NCI-H2196 treated with DMSO at 0.1 percent for 48 hours (cell line): ENCODE results near the gene DACT3.

Experiments
- DNase-seq: peaks from one replicate; lab custom pipeline; 2025; ENCODE audit not compliant: unreplicated experiment; lab: John Stamatoyannopoulos, UW

The DACT3 gene

GRCh38 chr19:46670813-46671212 lies 9.8 kb upstream of the DACT3 start:
- no peak for DNase-seq

DNA sequence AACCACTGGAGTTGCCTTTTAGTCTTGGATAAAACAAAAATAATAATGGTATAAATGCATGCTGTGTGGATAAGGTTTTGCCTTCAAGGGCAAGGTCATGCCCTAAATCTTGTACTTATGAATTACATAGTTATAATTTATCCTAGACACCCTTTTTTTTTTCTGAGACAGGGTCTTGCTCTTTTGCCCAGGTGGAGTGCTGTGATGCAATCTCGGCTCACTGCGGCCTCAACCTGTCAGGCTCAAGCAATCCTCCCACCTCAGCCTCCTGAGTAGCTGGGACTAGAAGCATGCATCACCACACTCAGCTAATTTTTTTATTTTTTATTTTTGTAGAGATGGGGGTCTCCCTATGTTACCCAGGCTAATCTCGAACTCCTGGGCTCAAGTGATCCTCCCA lies 7.7 kb upstream of the DACT3 start:
- no peak for DNase-seq

- no peak for DNase-seq
Measured at GRCh38 chr19:46665072-46665471, 4.1 kb upstream of the DACT3 start.

DNA sequence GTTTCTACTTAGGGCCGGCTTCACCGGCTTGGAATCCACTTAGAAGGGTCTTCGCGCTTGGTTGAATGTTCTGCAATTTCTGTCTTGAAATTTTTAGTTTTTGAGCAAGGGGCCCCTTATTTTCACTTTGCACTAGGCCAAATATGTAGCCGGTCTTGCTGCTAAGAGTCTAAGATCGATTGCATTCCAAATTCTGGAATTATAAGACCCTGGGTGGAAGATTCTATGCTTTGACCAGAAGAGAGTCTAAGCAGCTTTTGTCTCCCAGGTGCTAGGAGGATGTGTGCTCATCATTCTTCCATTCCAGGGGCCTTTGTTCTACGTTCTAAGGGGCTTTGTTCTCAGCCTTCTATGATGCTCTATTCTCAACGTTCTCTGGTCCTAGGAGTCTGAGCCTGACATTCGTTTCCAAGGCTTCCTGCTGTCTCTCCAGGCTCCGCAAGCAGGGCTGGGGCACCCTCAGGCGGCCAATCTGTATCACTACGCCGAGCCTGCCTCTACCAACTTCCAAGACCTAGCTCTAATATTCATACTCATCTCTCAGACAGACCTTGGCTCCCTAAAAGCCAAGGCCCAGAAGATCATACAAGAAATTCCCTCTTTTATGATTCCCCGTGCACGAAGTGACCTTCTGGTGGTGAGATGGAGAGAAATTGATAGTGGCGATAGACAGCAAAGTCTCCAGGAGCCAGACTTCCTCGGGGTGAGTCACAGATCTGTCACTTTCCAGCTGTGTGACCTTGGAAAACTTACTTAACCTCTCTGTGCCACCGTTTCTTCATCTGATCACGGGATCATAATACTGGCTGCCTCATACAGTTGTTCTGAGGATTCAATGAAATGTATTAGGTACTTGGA lies 982 bp upstream of the DACT3 start:
- DNase-seq = peak; percentile 89

GRCh38 chr19:46660551-46661019 lies 397 bp downstream of the DACT3 start:
- no peak for DNase-seq

DNA sequence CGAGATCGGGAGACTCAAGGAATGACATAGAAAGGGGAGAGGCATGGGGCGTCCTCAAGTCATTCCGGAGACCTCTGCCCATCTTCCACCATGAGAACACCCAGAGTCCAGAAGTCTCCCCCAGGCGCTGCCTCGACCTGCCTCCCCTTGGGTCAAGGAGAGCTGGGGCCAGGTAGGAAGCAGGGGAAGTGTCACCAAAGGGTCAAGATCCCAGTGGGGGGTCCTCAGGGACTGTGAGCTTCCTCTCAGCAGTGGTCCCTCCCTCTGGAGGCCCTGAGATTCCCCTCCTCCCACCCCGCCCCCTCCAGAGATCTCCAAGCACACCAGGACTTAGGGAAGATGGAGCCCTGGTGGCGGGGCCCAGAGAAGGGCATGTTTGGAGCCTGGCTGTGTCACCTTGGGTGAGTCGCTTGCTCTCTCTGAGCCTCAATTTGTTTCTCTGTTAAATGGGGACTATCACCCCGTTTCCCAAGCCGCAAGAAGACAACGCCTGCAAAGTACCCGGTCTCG lies 919 bp downstream of the DACT3 start:
- DNase-seq = no peak

GRCh38 chr19:46659151-46660007 lies 1.6 kb downstream of the DACT3 start:
- DNase-seq = no peak

- DNase-seq = no peak
Measured at GRCh38 chr19:46656541-46656940, 4.4 kb downstream of the DACT3 start.

- DNase-seq = no peak
Measured at GRCh38 chr19:46654621-46655152, 6.3 kb downstream of the DACT3 start.

DNA sequence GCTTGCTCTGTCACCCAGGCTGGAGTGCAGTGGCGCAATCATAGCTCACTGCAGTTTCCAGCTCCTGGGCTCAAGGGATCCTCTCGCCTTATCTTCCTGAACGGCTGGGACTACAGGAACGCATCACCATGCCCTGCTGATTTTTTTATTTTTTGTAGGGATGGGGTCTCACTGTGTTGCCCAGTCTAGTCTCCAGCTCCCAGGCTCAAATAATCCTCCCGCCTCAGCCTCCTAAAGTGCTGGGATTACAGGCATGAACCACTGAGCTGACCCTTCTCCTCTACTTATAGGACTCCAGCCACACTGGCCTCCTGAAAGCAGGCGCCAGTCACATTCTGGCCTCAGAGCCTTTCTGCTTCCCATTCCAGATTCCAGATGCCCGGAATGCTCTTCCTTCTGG lies 10.5 kb downstream of the DACT3 start:
- no peak for DNase-seq

DNA sequence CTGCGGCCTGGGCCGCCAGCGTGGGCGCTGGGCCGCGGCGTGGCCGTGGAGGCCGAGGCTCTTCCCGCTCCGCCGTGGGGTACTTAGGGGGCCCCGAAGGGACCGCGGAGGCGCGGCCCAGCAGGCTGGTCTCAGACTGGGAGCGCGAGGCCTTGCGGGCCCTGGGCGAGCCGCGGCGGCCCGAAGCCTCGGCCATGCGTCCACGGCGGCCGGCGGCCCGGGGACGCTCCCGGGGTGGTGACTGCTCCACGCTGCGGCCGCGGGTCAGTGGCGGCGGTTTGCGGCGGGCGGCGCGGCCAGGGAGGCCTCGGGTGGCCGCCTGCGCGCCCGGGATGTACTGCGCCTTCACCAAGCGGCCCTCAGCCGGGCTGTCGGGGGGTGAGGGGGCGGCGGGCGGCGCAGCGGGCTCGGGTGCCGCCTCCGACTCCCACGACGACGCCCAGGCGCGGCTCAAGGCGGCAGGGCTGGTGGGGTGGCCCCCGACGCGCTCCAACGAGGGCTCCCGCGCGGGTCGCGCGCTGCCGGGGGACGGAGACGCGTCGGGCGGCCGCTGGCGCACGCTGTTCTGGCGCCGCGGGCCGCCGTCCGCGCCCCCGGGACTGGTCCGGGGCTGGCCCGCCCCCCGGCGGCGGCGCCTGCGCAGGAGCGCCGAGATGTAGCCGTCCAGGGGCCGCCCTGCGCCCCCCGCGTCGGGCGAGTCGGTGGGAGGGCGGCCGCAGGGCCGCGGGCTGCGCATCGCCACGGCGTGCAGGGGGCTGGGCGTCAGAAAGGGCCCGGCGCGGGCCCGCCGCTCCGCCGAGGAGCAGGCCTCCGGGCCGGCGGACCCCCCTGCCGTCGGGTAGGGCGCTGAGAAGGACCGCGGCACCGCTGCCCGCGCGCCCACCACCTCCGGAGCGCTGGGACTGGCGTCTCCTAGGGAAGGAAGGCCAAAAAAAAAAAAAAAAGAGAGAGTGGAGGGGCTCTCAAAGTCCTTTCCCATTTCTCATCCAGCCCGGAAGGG lies 11.7 kb downstream of the DACT3 start:
- no peak for DNase-seq

- no peak for DNase-seq
Measured at GRCh38 chr19:46648060-46648960, 12.7 kb downstream of the DACT3 start.

- DNase-seq = no peak
Measured at GRCh38 chr19:46646402-46646801, 14.6 kb downstream of the DACT3 start.

- no peak for DNase-seq
Measured at GRCh38 chr19:46644720-46645119, 16.3 kb downstream of the DACT3 start.

DNA sequence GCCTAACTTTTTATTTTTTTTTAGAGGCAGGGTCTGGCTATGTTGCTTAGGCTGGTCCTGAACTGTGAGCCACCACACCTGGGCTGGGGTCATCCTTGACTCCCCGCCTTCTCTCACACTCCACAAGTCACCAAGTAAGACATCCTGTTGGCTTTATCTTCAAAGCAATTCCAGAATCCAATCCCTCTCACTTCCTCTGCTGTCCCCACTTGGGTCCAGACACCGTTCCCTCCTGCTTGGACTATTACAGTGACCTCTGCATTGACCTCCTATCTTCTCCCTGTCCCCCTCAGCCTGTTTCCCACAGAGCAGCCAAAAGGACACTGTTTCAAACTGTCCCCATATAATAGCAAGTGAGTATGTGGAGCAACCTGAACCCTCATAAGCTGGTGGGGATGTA lies 20.3 kb downstream of the DACT3 start:
- no peak for DNase-seq

GRCh38 chr19:46639358-46640182 lies 21.4 kb downstream of the DACT3 start:
- DNase-seq = peak; percentile 8

DNA sequence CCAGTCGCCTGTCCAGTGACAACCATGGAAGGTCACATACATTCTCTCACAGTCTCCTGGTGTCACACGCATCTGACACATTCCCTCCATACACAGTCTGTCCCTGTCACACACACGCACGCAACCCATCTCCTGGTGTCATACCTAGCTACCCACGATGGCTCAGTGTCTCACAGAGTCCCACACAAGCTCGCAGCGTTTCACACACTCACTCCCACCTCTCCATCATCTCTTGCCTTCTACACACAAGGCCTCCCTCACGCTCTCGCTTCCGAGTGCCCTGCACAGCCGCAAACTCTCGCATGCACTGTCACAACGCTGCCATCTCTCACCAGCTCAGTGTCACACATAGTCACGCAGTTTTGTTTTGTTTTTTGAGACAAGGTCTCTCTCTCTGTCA lies 23.8 kb downstream of the DACT3 start:
- no peak for DNase-seq
